Tibial artery (tissue), 4 donors: ENCODE results near the gene NECTIN2.

ENCODE experiments used
- DNase-seq, 2 donors: peaks; one replicate each; pipeline ENCODE4 v3.0.0-alpha.2; 2019
- H3K27ac ChIP-seq, 2 donors: fragments of 200-600 bp; sonication (generic) in 1 of 2; 1 replicate in 1 of 2; 2 replicates in 1 of 2; pipeline ENCODE4 v1.5.1; 2018 to 2019; ENCODE audit warnings: mild to moderate bottlenecking in 1 of 2
- H3K27me3 ChIP-seq, 2 donors: fragments of 200-600 bp; sonication (generic) in 1 of 2; one replicate each; pipeline versions ENCODE4 v1.5.1 to v1.6.0; 2016 to 2019
- H3K36me3 ChIP-seq, 3 donors: fragments of 200-600 bp; sonication (generic) in 2 of 3; one replicate each; pipeline ENCODE4 v1.5.1; 2016 to 2019; ENCODE audit warnings: mild to moderate bottlenecking in 2 of 3
- H3K4me1 ChIP-seq, 4 donors: fragments of 200-600 bp; sonication (generic) in 2 of 4; 1 replicate in 3 of 4; 2 replicates in 1 of 4; pipeline ENCODE4 v1.5.1; 2016 to 2019
- H3K4me3 ChIP-seq, 2 donors: fragments of 200-600 bp; sonication (generic) in 1 of 2; 1 replicate in 1 of 2; 2 replicates in 1 of 2; pipeline ENCODE4 v1.5.1; 2018 to 2019; ENCODE audit warnings: mild to moderate bottlenecking in 2 of 2
- H3K9me3 ChIP-seq, 3 donors: fragments of 200-600 bp; sonication (generic) in 1 of 3; one replicate each; pipeline ENCODE4 v1.5.1; 2016 to 2019
- CTCF ChIP-seq, 2 experiments: fragments of 200-600 bp in 1 of 2; fragments of 450-650 bp in 1 of 2; IDR thresholded peaks; one replicate each; pipeline ENCODE4 v1.5.1; 2017 to 2019; ENCODE audit warnings: antibody characterized with exemption in 2 of 2, mild to moderate bottlenecking in 1 of 2, moderate library complexity in 1 of 2
- intact Hi-C: fragments of 100-400 bp; cut with DNase I; formaldehyde crosslinking; loops from one replicate; pipeline ENCODE4 v1.15.0; 2023; ENCODE audit warnings: low total_unique reads

NECTIN2 gene

GRCh38 chr19:44866664-44867063 lies 20.6 kb downstream of the NECTIN2 start:
- no peak for DNase-seq
- TF ChIP-seq CTCF (IDR thresholded peaks at IDR 0.05) = no peak
- H3K4me1 ChIP-seq = no peaks in the 10 kb centered on the region

GRCh38 chr19:44867578-44867977 lies 21.5 kb downstream of the NECTIN2 start:
- Histone ChIP-seq H3K9me3 (no peaks in the 10 kb centered on the region), H3K4me1 (no peaks in the 10 kb centered on the region), H3K4me3 (no peak overlapping the region), H3K27me3 (no peaks in the 10 kb centered on the region), H3K36me3 (peaks cover 19 to 65% (median 47%) of the 10 kb centered on the region in 3 donors), H3K27ac (no peak overlapping the region)
- intact Hi-C loops = no loop called here
- DNase-seq = no peak
- TF ChIP-seq CTCF (IDR thresholded peaks at IDR 0.05) = no peak

More at GRCh38 chr19:44866664-44867063, 20.6 kb downstream of the NECTIN2 start:
- H3K27me3 ChIP-seq = no peaks in the 10 kb centered on the region
- no peak overlapping the region for H3K4me3 ChIP-seq
- H3K27ac ChIP-seq = no peak overlapping the region
- H3K9me3 ChIP-seq = no peaks in the 10 kb centered on the region
- H3K36me3 ChIP-seq = peaks cover 11 to 61% (median 38%) of the 10 kb centered on the region in 3 donors
- intact Hi-C loops = no loop called here

- H3K27me3 ChIP-seq = no peaks in the 10 kb centered on the region
- peaks cover 41 to 84% (median 68%) of the 10 kb centered on the region in 3 donors for H3K36me3 ChIP-seq
- TF ChIP-seq CTCF (IDR thresholded peaks at IDR 0.05) = no peak
- H3K9me3 ChIP-seq = no peaks in the 10 kb centered on the region
- H3K27ac ChIP-seq = no peak overlapping the region
- H3K4me3 ChIP-seq = no peak overlapping the region
- H3K4me1 ChIP-seq = no peaks in the 10 kb centered on the region
- intact Hi-C loops = no loop called here
- DNase-seq = peak; percentile 61 to 77
These were observed 23.8 kb downstream of the NECTIN2 start for GRCh38 chr19:44869733-44870470.

GRCh38 chr19:44871809-44872208 lies 25.7 kb downstream of the NECTIN2 start:
- DNase-seq = no peak
- no peaks in the 10 kb centered on the region for H3K27me3 ChIP-seq
- intact Hi-C loops = no loop called here
- H3K27ac ChIP-seq = no peak overlapping the region
- no peak for TF ChIP-seq CTCF (IDR thresholded peaks at IDR 0.05)
- H3K4me1 ChIP-seq = no peaks in the 10 kb centered on the region
- H3K9me3 ChIP-seq = no peaks in the 10 kb centered on the region
- H3K4me3 ChIP-seq = no peak overlapping the region
- H3K36me3 ChIP-seq = peaks cover 48 to 84% (median 73%) of the 10 kb centered on the region in 3 donors

GRCh38 chr19:44872661-44873060 lies 26.6 kb downstream of the NECTIN2 start:
- H3K4me3 ChIP-seq = no peak overlapping the region
- no peaks in the 10 kb centered on the region for H3K4me1 ChIP-seq
- intact Hi-C loops = no loop called here
- no peaks in the 10 kb centered on the region for H3K9me3 ChIP-seq
- peaks cover 56 to 84% (median 72%) of the 10 kb centered on the region in 3 donors for H3K36me3 ChIP-seq
- no peak for DNase-seq
- H3K27ac ChIP-seq = no peak overlapping the region
- TF ChIP-seq CTCF (IDR thresholded peaks at IDR 0.05) = no peak
- no peaks in the 10 kb centered on the region for H3K27me3 ChIP-seq
